ENCODE measurements around the gene SFT2D2.
A peak's percentile ranks its signal among the peaks of the same experiment; 100 is the strongest.

Gene SFT2D2

DNA sequence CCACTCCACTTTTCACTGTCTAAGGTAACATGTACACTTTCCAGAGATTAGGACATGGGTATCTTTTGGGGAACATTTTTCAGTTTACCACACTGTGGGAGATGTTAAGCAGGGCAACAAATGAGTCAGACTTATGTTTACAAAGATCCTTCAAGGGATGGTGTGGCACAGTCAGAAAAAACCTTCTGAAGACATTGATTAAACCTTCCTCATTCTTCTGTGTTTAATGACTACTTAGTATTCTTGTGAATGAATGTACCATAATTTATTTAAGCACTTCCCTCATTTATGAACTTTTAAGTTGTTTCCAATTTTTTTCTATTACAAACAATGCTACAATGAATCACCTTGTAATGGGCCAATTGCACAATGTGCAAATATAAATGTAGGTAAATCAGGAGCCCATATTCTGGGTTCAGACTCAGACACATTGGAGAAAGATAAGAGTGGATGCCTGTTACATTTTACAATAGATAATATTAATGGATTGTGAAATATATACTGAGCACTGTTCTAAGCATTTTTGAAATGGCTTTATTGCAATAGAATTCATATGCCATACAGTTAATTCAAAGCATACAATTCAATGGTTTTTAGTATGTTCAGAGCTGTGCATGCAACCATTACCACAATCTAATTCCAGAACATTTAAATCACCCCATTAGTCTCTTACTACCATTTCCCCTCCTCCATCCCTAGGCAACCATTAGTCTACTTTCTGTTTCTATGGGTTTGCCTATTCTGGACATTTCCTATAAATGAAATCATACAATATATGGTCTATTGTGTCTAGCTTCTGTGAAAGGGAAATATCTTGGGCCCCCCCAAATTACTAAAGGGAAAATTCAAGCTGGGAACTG lies 1.9 kb upstream of the SFT2D2 start:
- peak; percentile 34 for DNase-seq

DNA sequence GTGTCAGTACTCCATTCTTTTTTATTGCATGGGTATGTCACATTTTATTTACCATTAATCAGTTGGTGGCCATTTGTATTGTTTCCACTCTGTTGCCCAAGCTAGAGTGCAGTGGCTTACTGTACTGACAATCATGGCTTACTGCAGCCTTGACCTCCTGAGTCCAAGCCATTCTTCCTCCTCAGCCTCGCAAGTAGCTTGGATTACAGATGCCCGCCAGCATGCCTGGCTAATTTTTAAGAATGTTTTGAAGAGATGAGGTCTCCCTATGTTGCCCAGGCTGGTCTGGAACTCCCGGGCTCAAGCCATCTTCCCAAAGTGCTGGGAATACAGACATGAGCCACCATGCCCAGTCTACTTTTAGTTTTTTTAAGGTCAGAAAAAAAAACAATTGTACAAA lies 813 bp upstream of the SFT2D2 start:
- no peak for DNase-seq

DNA sequence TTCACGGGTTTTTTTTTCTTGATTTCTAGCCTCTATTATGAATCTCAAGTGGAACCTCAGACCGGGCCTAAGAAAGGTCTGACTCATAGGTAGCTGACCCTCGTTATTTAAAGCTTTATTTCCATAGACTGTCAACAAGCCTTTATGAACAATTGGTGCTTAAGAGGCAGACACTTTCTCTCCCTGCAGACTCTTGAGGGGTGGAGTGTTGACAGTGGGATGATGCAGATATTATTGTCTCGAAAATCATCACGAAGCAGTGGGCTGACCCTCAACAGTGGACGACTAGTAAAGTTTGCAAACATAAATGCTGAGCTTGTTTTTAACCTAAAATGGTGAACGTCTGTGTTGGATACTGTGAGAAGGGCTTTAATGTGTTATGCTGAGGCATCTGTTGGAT lies 1.8 kb downstream of the SFT2D2 start:
- DNase-seq, result no peak

GRCh38 chr1:168229893-168230292 lies 4.1 kb downstream of the SFT2D2 start:
- DNase-seq, result no peak

DNA sequence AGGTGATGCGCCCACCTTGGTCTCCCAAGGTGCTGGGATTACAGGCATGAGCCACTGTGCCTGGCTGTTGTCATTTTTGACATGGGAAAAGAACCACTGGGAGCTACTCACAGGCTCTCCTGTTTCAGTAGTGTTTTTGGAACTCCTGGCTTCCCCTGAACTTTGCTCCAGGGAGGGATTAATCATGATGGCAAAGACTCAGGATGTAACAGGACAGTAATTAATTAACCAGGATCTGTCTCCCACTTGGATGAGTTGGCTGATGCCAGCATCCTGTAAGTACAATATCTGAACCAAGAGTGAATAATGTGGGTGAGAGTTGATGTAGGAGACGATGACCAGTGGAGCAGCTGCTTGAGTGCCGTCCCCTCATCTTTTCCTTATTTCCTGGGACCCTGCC lies 4.9 kb downstream of the SFT2D2 start:
- DNase-seq, result no peak

GRCh38 chr1:168234846-168235547 lies 9.2 kb downstream of the SFT2D2 start:
- DNase-seq, result peak; percentile 48

DNA sequence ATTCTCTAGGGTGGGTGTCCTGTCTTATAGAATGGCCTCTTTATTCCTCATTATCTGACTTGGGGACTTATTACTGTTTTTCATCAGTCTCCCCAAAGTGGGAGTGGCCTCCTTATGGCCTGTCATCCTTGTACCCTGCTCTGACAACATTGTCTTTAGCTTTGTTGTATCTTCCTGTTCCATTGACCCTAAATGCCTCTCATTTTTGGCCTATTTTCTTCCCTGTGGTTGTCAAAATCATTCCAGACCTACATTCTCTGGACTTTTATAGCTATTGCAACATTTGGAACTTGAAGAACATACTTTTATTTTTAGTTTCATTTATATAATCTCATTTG lies 9.7 kb downstream of the SFT2D2 start:
- DNase-seq, result no peak

DNA sequence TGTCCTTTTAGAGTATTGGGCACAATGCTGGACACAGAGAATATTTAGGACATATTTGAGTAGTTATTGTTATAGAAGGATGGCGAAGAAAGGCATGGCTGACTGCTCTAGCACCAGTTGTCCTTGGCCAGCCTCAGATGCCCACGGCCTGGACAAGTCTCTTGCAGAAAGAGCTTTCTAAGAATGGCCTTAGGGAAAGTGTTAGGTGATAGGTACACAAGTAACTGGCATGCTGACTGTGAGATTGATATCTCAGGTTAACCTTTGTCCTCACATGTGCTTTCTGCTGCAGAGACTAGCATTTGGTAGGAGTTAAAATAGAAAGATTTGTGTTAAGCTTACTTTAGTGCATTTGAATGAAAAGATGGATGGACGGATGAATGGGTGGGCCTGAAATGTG lies 10.1 kb downstream of the SFT2D2 start:
- no peak for DNase-seq

GRCh38 chr1:168236836-168237611 lies 11.2 kb downstream of the SFT2D2 start:
- no peak for DNase-seq

- DNase-seq, result no peak
These were observed 17.4 kb downstream of the SFT2D2 start for GRCh38 chr1:168243198-168243597.

GRCh38 chr1:168243636-168244212 lies 17.9 kb downstream of the SFT2D2 start:
- DNase-seq, result no peak

- no peak for DNase-seq
These were observed 19.2 kb downstream of the SFT2D2 start for GRCh38 chr1:168245042-168245441.

DNA sequence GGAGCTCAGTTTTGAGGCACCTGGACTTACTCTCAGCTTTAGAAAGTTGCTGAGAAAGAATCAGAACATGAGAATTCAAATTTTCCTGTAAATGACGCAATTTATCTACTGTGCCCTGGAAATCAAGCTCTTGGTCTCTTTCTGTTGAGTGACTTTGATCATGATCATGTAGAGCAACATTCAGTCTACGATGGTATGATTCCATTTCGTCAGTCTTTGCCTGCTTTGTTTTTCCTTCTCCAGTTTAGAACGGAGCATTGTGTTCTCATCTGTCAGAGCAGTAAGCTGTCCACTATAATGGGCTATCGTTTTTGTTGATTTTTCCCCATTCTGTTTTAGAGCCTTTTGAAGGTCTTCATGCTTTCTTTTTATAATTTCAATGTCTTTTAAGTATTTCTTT lies 20.7 kb downstream of the SFT2D2 start:
- DNase-seq, result no peak

GRCh38 chr1:168252204-168252733 lies 26.5 kb downstream of the SFT2D2 start:
- DNase-seq, result no peak

- DNase-seq, result no peak
These were observed 30.4 kb downstream of the SFT2D2 start for GRCh38 chr1:168256164-168256563.

DNA sequence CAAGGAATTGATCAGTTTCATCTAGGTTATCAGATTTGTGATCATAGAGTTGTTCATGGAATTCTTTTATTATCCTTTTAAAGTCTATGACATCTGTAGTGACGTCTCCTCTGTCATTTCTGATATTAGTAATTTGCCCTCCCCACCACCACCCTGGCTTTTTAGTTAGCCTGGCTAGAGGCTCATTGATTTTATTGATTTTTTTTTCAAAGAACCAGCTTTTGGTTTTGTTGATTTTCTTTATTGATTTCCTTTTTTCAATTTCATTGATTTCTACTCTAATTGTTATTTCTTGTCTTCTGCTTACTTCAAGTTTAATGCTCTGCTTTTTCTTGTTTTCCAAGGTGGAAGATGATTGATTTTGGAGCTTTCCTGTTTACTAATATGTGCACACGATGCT lies 31.6 kb downstream of the SFT2D2 start:
- no peak for DNase-seq

GRCh38 chr1:168259567-168259966 lies 33.8 kb downstream of the SFT2D2 start:
- DNase-seq, result no peak

- DNase-seq, result no peak
These were observed 34.6 kb downstream of the SFT2D2 start for GRCh38 chr1:168260393-168260792.

- DNase-seq, result peak; percentile 86
These were observed 35.6 kb downstream of the SFT2D2 start for GRCh38 chr1:168261390-168261789.

GRCh38 chr1:168263130-168263529 lies 37.3 kb downstream of the SFT2D2 start:
- DNase-seq, result no peak

DNA sequence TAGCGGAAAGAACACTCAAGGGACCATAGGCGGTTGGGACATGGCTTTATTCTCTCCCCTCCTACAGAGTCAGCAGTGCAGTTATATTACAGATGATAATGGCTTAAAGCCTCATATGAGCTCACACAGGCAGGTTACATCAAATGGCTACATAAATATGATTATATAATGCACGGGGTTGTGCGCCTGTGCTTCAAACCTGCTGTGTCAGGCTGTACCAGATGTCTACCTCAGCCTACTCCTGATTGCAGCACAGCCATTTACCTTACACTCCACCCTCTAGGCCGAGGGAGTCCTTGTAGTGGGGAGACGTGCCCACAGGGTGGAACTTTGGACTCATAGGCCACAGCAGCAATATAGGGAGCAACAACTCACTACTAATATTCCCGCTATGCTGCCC lies 38.5 kb downstream of the SFT2D2 start:
- no peak for DNase-seq

DNA sequence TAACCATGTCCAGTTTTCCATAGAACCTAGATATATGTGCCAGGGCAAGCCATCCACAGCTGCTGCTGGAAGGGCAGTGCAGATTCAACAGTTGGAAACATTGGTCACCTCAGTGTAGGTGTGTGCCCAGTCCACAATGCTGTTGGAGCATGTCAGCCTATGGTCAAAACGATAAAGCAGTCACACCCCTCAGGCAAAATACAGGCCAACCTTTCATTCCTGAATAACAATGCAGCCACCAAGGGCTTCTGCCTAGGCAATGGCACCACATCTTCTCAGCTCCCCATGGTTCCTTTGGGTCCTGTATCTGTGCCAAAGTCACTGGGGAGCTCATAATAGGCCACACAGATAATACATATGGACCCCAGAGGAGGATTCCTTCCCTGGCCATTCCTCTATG lies 39.8 kb downstream of the SFT2D2 start:
- DNase-seq, result no peak

DNA sequence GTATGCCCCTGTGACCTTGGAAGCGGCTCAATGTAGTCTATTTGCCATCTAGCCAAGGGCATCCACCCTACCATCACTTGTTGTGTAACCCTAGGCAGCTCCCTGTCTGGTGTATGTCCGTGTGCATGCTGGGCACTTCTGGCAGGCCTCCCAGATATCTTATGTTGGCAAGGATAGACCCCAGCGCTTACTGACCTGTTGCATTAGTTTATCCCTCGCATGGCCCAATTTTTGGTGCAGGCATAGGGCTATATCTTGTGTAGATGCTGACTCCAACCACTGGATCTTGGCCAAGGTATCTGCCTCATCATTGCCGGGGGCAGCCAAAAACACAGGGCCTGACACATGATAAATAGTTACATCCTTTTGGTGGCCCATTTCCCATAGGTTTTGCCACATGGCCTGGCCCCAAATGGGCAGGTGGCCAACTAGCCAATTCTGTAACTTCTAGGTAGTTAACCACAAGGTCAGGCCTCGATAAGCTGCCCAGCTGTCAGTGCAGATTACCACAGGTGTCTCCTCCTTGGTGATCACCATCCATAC lies 40.9 kb downstream of the SFT2D2 start:
- peak; percentile 62 for DNase-seq
